KG1 (cell line): ENCODE results near the gene CMTM4.
"Not testable (repeated sequence)": the region's sequence is repeated elsewhere in the genome, so short reads cannot be mapped to it uniquely, and the experiment has no call there.

Source experiments
- DNase-seq: peaks from one replicate; lab custom pipeline; 2025; lab: John Stamatoyannopoulos, UW

Gene CMTM4

GRCh38 chr16:66705790-66706505, 9.4 kb upstream of the CMTM4 start:
- DNase-seq = no peak

DNA sequence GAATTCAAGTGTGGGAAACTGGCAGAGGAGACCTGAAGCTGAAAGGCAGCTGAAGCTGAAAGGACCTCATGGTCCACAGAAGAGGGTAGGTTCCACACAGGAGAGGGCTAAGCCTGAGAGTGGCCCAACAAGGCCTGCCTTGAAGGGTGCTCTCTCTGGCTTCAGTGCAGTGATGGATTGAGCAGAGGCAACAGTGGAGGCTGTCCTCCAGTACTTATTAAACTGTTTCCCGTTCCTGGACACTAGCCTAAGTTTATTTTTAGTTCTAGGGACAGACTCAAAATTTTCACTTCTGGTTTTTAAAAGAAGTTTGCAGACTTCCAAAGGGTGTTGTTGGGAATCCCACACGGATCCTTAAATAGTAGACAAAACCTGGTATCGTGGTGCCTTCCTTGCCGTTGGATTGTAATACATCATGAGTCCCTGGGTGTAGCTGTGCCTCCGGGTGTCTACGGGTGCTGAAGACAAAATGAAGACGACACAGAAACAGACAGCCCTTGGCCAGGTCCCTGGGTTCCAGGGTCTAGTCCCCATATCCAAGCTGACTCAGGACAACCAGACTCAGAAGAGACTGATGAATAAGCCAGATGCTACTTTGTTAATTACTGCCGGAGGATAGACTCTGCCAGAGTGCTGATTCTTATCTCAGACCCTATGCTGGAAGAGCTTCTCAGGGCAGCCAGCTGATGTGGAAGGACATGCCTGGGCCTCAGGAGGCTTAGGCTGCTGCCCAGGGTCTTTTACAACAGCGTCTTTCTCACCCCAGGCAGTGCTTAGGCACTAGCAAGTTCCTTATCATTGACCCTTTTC, 7.1 kb upstream of the CMTM4 start:
- DNase-seq = no peak

DNA sequence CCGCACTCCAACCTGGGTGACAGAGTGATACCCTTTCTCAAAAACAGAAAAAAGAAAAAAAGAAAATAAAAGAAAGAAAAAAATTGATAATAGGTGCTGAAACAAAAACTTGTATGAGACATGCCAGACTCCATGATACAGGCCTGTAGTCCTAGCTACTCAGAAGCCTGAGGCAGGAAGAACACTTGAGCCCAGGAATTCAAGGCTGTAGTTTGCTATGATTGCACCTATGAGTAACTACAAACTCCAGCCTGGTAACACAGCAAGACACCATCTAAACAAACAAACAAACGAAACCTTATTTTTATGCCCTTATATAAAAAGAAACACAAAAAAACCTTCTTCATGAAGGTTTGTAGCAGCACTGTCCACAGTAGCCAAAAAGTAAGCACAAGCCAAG, 5.0 kb upstream of the CMTM4 start:
- no peak for DNase-seq

GRCh38 chr16:66701026-66701425, 4.5 kb upstream of the CMTM4 start:
- no peak for DNase-seq

- no peak for DNase-seq
Measured at GRCh38 chr16:66699898-66700297, 3.4 kb upstream of the CMTM4 start.

DNA sequence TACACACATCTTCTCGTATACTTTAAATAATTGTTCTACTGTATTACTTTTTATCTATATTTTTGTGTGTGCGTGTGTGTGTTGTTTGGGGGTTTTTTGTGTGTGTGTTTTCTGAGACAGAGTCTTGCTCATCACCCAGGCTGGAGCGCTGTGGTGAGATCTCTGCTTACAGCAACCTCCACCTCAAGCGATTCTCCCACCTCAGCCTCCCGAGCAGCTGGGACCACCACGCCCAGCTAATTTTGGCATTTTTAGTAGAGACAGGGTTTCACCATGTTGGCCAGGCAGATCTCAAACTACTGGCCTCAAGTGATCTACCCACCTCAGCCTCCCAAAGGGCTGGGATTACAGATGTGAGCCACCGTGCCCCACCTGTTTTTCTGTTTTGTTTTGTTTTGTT, 1.5 kb upstream of the CMTM4 start:
- DNase-seq = no peak

DNA sequence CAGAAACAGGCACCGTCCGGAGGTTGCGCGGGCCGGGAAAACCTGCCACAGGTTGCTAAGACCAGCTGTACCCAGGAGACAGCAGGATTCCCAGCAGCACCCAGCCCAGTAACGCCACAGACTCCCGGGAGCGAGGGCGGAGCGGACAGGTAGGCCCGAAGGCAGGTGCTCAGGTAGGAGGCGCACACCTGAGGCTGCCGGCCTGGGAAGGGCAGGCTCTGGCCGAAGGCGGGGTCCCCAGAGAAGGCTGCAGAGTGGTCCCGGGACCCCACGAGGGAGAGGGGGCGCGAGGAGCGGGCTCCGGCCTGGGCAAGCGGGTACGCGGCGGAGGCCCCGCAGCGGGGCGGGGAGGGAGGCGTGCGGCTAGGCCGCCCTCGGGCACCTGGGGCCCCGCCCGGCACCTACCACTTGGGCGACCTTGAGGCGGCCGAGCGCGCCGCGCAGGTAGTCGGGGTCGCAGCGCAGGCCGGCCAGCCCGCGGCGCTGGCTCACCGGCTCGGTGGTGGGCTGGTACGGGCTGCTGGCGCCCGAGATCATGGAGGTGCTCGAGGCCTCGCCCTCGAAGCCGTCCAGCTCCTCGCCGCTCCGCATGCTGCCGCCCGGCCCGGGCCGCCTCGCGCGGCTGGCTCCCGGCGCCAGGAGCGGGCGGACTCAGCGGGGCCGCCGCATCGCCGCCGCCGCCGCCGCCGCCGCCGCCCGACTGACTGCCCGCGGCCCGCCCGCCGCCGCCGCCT, 441 bp downstream of the CMTM4 start:
- no peak for DNase-seq

- peak; percentile 26 for DNase-seq
Measured at GRCh38 chr16:66695471-66695934, 1.0 kb downstream of the CMTM4 start.

GRCh38 chr16:66693149-66693548, 3.4 kb downstream of the CMTM4 start:
- no peak for DNase-seq

GRCh38 chr16:66692341-66692740, 4.2 kb downstream of the CMTM4 start:
- DNase-seq = no peak

- DNase-seq = no peak
Measured at GRCh38 chr16:66691234-66691633, 5.3 kb downstream of the CMTM4 start.

DNA sequence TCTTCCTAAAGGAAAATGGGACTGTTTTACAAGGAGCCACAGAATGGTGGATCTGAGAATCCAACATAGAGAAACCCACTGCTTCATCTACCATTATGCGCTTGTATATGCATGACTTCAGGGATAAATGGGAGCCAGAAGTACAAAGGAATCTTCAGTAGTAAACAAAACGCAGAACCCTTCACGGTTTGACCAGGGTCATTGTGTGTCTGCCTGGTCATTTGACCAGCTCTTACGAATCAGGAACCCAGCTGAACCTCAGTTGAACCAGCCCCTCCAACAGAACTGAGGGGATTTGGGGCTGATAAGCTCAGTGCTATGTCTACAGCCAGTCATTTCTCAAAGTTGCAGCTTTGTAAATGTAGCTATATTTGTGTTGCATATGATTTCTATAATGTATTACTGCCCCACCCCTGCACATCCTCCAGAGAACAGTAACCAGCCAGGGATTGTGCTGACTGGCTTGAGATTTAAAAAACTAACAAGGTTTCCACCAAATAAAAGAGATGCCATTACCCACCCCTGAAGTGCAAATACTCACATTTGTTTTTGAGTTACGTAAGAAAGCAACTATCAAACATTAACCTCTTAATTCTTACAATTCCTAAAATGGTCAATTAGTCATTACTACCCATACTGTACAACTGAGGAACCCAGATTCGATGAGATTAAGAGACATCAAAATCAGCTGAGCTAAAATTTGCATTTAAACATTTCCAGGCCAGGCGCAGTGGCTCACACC, 6.3 kb downstream of the CMTM4 start:
- DNase-seq = no peak

- no peak for DNase-seq
Measured at GRCh38 chr16:66689282-66689681, 7.3 kb downstream of the CMTM4 start.

- no peak for DNase-seq
Measured at GRCh38 chr16:66687906-66688625, 8.5 kb downstream of the CMTM4 start.

- not testable (repeated sequence) for DNase-seq
Measured at GRCh38 chr16:66685501-66686115, 10.9 kb downstream of the CMTM4 start.

GRCh38 chr16:66682271-66682670, 14.3 kb downstream of the CMTM4 start:
- no peak for DNase-seq

DNA sequence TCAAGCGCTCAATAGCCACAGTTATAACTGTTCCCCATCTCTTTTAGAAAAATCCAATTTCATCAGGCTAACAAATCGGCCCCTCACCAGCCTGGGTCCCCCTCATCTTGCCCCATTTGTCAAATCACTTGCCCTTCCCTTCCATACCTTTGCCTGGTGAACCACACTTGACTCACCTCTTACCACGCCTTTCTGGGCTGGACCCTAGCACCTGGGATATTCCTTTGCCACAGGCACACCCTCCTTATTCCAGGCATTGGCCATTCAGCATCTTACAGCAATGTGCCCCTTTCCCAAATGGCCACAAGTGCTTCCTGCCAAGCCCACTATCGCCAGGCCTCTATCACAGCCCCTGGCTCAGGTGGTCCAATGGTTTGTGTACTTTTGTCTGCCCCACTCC, 14.9 kb downstream of the CMTM4 start:
- no peak for DNase-seq

GRCh38 chr16:66678337-66678736, 18.2 kb downstream of the CMTM4 start:
- no peak for DNase-seq

GRCh38 chr16:66677836-66678235, 18.7 kb downstream of the CMTM4 start:
- no peak for DNase-seq

DNA sequence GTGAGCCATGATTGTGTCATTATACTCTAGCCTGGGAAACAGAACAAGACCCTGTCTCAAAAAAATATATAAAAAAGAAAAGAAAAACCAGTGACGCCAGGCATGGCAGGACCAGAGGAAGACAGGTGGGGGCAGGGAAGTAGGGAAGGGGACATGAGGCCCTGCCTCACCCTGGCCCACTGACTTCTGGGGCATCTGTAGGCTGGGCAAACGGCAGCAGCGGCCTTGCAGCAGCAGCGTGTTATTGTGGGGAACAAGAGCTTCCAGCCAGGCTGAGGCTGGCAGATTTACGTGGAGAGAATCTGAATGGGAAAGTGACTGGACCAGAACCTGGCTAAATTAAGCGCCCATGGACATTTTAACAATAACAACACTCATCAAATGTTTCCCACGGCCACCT, 19.4 kb downstream of the CMTM4 start:
- DNase-seq = no peak

DNA sequence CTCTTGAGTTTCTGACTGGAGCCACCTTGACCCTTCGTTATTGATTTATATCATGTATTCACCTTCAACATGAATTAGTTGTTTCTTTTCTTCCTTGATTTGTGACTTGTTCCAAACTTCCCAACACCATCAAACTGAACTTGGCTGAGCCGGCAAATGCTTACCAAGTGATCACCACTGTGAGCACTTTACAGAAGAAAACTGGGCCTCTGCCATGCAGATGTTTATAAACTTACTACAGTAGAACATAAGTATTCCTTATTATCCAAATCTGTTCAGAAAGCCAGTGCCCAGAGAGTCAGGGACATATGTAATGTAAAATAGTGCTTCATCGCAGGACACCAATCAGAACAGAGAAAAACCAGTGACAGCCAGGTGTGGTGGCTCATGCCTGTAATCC, 19.9 kb downstream of the CMTM4 start:
- no peak for DNase-seq
